PC-3 (cell line): ENCODE results near the gene PRRX1.

Experiments used
- EZH2phosphoT487 ChIP-seq: fragments of 300-600 bp; sonication (generic); IDR thresholded peaks from 2 replicates; pipeline ENCODE4 v1.6.1; 2018; ENCODE audit warnings: mild to moderate bottlenecking, antibody characterized with exemption, low read length, borderline replicate concordance
- TF ChIP-seq, protein P1 (sequence below): fragments of 300-600 bp; sonication (generic); conservative IDR thresholded peaks from 2 replicates; pipeline ENCODE4 v1.5.1; 2017; ENCODE audit warnings: antibody characterized with exemption, low read depth, mild to moderate bottlenecking, low read length

DNA sequence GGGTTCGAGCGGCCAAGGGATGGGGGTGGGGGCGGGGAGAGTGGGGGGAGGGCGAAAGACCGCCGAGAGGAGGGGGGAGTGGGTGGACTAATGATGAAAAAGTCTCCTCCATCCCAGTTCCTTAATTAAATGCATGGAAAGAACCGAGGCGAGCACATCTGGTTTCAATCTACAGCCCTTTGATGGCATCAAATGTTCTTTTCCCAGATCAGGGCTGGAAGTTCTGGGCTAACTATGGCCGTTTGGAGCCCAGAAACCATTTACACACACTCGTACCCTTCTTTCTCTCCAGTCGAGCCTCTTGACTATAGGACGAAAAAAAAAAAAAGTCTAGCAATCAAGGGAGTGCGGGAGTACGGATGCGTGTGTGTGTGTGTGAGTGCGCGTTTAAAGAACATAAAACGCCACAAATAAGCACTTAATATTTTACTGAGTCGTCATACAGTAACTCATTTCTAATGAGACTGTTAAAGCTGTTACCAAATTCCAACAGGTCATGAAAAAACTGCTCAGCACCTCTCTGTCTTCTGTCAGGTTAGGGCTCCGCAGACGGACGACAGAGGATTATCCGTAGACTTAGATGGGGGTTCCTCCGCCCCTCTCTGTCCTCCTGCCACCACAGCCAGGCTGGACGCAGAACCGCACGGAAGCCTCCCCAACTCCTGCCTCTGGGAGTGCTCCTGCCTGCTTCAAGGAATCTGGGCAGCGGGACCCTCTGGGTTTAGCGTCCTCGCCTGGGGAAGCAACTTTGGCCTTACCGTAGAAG, 2.1 kb upstream of the PRRX1 start:
- TF ChIP-seq, protein P1, sequence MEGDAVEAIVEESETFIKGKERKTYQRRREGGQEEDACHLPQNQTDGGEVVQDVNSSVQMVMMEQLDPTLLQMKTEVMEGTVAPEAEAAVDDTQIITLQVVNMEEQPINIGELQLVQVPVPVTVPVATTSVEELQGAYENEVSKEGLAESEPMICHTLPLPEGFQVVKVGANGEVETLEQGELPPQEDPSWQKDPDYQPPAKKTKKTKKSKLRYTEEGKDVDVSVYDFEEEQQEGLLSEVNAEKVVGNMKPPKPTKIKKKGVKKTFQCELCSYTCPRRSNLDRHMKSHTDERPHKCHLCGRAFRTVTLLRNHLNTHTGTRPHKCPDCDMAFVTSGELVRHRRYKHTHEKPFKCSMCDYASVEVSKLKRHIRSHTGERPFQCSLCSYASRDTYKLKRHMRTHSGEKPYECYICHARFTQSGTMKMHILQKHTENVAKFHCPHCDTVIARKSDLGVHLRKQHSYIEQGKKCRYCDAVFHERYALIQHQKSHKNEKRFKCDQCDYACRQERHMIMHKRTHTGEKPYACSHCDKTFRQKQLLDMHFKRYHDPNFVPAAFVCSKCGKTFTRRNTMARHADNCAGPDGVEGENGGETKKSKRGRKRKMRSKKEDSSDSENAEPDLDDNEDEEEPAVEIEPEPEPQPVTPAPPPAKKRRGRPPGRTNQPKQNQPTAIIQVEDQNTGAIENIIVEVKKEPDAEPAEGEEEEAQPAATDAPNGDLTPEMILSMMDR, result no peak
- TF ChIP-seq EZH2phosphoT487, result no peak
